HL-60 (cell line): ENCODE measurements around the gene TSHZ3.

Experiments used
- POLR2AphosphoS5 ChIP-seq: IDR thresholded peaks from 2 replicates; pipeline ENCODE4 v1.6.1; 2012; ENCODE audit warnings: low read depth
- SPI1 ChIP-seq: IDR thresholded peaks from 2 replicates; pipeline ENCODE4 v1.6.1; 2012; ENCODE audit warnings: low read depth, mild to moderate bottlenecking, borderline replicate concordance
- TF ChIP-seq, protein P1 (sequence below): IDR thresholded peaks from one replicate; pipeline ENCODE4 v1.5.1; 2011; ENCODE audit warnings: low read length, control low read depth, inconsistent platforms; ENCODE audit not compliant: insufficient read depth
- TF ChIP-seq, protein P2 (sequence below): IDR thresholded peaks from 2 replicates; pipeline ENCODE4 v1.6.1; 2012; ENCODE audit warnings: low read depth; ENCODE audit not compliant: insufficient replicate concordance

DNA sequence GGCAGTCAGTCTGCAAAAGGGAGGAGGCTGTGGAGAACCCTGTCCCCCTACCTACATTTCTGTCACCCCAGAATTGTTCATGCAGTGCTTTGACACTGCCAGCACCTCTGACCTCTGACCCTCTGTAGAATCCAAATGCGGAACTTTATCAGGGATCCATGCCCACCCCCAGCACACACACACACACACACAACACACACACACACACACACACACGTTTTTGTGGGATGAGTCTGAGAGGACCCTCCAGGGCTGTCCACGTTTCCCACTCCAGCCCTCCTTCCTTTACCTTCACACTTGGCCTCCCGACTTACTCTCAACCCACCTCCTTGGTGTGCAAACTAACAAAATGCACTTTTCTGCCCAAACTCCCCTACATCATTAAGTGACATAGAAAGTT, 42.3 kb upstream of the TSHZ3 start:
- TF ChIP-seq POLR2AphosphoS5 (no peak), SPI1 (no peak)
- TF ChIP-seq, protein P1, sequence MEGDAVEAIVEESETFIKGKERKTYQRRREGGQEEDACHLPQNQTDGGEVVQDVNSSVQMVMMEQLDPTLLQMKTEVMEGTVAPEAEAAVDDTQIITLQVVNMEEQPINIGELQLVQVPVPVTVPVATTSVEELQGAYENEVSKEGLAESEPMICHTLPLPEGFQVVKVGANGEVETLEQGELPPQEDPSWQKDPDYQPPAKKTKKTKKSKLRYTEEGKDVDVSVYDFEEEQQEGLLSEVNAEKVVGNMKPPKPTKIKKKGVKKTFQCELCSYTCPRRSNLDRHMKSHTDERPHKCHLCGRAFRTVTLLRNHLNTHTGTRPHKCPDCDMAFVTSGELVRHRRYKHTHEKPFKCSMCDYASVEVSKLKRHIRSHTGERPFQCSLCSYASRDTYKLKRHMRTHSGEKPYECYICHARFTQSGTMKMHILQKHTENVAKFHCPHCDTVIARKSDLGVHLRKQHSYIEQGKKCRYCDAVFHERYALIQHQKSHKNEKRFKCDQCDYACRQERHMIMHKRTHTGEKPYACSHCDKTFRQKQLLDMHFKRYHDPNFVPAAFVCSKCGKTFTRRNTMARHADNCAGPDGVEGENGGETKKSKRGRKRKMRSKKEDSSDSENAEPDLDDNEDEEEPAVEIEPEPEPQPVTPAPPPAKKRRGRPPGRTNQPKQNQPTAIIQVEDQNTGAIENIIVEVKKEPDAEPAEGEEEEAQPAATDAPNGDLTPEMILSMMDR: no peak
- TF ChIP-seq, protein P2, sequence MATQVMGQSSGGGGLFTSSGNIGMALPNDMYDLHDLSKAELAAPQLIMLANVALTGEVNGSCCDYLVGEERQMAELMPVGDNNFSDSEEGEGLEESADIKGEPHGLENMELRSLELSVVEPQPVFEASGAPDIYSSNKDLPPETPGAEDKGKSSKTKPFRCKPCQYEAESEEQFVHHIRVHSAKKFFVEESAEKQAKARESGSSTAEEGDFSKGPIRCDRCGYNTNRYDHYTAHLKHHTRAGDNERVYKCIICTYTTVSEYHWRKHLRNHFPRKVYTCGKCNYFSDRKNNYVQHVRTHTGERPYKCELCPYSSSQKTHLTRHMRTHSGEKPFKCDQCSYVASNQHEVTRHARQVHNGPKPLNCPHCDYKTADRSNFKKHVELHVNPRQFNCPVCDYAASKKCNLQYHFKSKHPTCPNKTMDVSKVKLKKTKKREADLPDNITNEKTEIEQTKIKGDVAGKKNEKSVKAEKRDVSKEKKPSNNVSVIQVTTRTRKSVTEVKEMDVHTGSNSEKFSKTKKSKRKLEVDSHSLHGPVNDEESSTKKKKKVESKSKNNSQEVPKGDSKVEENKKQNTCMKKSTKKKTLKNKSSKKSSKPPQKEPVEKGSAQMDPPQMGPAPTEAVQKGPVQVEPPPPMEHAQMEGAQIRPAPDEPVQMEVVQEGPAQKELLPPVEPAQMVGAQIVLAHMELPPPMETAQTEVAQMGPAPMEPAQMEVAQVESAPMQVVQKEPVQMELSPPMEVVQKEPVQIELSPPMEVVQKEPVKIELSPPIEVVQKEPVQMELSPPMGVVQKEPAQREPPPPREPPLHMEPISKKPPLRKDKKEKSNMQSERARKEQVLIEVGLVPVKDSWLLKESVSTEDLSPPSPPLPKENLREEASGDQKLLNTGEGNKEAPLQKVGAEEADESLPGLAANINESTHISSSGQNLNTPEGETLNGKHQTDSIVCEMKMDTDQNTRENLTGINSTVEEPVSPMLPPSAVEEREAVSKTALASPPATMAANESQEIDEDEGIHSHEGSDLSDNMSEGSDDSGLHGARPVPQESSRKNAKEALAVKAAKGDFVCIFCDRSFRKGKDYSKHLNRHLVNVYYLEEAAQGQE: no peak
